Endothelial cell of umbilical vein (primary cell): ENCODE measurements around the gene SLC28A1. TPM values are rescaled to one million over a fixed set of nuclear protein-coding genes. Genes with fewer than 3 reads are reported as not detected.

Experiments
- BruUV-seq: library from RNA; stranded (reverse); fragments of 400-500 nt; replicated peaks from 2 replicates; lab custom pipeline; 2021; lab: Mats Ljungman, UMichigan
- CTCF ChIA-PET: fragments of 300-600, 350-600 bp; sonication (Branson Sonifier 250); formaldehyde crosslinking; loops from one replicate; lab custom pipeline; 2021; ENCODE audit warnings: antibody characterized with exemption, inconsistent platforms; lab: Charles Lee
- POLR2A ChIA-PET: fragments of 300-600, 350-600 bp; sonication (Branson Sonifier 250); formaldehyde crosslinking; loops from one replicate; lab custom pipeline; 2021; ENCODE audit warnings: antibody characterized with exemption, inconsistent platforms; lab: Charles Lee
- DNase-seq: peaks from one replicate; pipeline ENCODE4 v3.0.0-alpha.2; 2011; ENCODE audit warnings: low read depth, low spot score
- FAIRE-seq: peaks from 2 replicates; lab custom pipeline; 2011; peaks lifted over from hg19 to GRCh38; lab: Jason Lieb, UNC
- H2AFZ ChIP-seq: 2 replicates; pipeline ENCODE4 v1.6.0; 2012; ENCODE audit warnings: low read depth, low read length, control low read depth, inconsistent platforms
- H3K27ac ChIP-seq: 2 replicates; pipeline ENCODE4 v1.5.1; 2011; ENCODE audit warnings: low read depth, mild to moderate bottlenecking, control low read depth, low read length, moderate library complexity; ENCODE audit not compliant: insufficient read depth
- H3K27me3 ChIP-seq, 2 experiments: 2 replicates each; pipeline versions ENCODE4 v1.6.0 to v1.6.1; 2011; ENCODE audit warnings: low read length in 2 of 2, mixed read lengths in 1 of 2; ENCODE audit not compliant: control insufficient read depth in 2 of 2, insufficient read depth in 2 of 2
- H3K36me3 ChIP-seq, 2 experiments: 2 replicates in 1 of 2; 3 replicates in 1 of 2; pipeline ENCODE4 v1.5.1; 2011; ENCODE audit warnings: low read length in 2 of 2, mild to moderate bottlenecking in 1 of 2, moderate library complexity in 1 of 2; ENCODE audit not compliant: control insufficient read depth in 2 of 2, insufficient read depth in 2 of 2; ENCODE audit errors: extremely low read depth in 1 of 2
- H3K4me1 ChIP-seq: 3 replicates; pipeline ENCODE4 v1.5.1; 2011; ENCODE audit warnings: mild to moderate bottlenecking, low read length; ENCODE audit not compliant: control insufficient read depth, insufficient read depth; ENCODE audit errors: extremely low read depth
- H3K4me2 ChIP-seq: 2 replicates; pipeline ENCODE4 v1.6.1; 2011; ENCODE audit warnings: low read length, control low read depth, mixed read lengths; ENCODE audit not compliant: insufficient read depth
- H3K4me3 ChIP-seq, 3 experiments: fragments of 200-600 bp in 1 of 3; sonication (generic), shearing (Covaris generic) in 1 of 3; replicated peaks in 1 of 3; 2 replicates each; pipeline ENCODE4 v1.5.1; 2011 to 2016; ENCODE audit warnings: control low read depth in 3 of 3, low read length in 3 of 3, mild to moderate bottlenecking in 2 of 3, inconsistent platforms in 1 of 3, low read depth in 1 of 3, moderate library complexity in 1 of 3; ENCODE audit not compliant: insufficient read depth in 1 of 3
- H3K79me2 ChIP-seq: 2 replicates; pipeline ENCODE4 v1.6.0; 2012; ENCODE audit warnings: low read length, inconsistent platforms; ENCODE audit not compliant: control insufficient read depth, insufficient read depth
- H3K9ac ChIP-seq: replicated peaks from 2 replicates; pipeline ENCODE3; 2011; ENCODE audit warnings: low read length, control low read depth; ENCODE audit not compliant: insufficient read depth; ENCODE audit errors: extremely low read depth
- H3K9me1 ChIP-seq: replicated peaks from 3 replicates; pipeline ENCODE4 v1.6.0; 2011; ENCODE audit warnings: mild to moderate bottlenecking, low read length; ENCODE audit not compliant: control insufficient read depth, insufficient read depth; ENCODE audit errors: extremely low read depth
- H3K9me3 ChIP-seq: replicated peaks from 2 replicates; pipeline ENCODE4 v1.5.1; 2012; ENCODE audit warnings: low read length, inconsistent platforms; ENCODE audit not compliant: control insufficient read depth, insufficient read depth
- H4K20me1 ChIP-seq: replicated peaks from 2 replicates; pipeline ENCODE3; 2011; ENCODE audit warnings: mild to moderate bottlenecking, low read length; ENCODE audit not compliant: control insufficient read depth, insufficient read depth; ENCODE audit errors: extremely low read depth
- CTCF ChIP-seq, 2 donors: IDR thresholded peaks; 1 replicate in 1 of 2; 2 replicates in 1 of 2; pipeline ENCODE4 v1.5.1; 2011; ENCODE audit warnings: low read length in 2 of 2, mild to moderate bottlenecking in 2 of 2, moderate library complexity in 2 of 2, control low read depth in 1 of 2, inconsistent platforms in 1 of 2, low read depth in 1 of 2; ENCODE audit not compliant: insufficient read depth in 1 of 2; ENCODE audit errors: extremely low read depth in 1 of 2
- EZH2 ChIP-seq: IDR thresholded peaks from 2 replicates; pipeline ENCODE4 v1.6.1; 2012; ENCODE audit warnings: borderline replicate concordance, low read depth, mild to moderate bottlenecking, moderate library complexity, low read length, inconsistent platforms; ENCODE audit not compliant: severe bottlenecking
- FOS ChIP-seq: IDR thresholded peaks from 2 replicates; pipeline ENCODE4 v1.6.1; 2011; ENCODE audit warnings: mild to moderate bottlenecking, low read length, moderate library complexity, borderline replicate concordance; ENCODE audit not compliant: insufficient read depth
- GATA2 ChIP-seq: IDR thresholded peaks from 2 replicates; pipeline ENCODE4 v1.7.0; 2011; ENCODE audit warnings: low read depth, mild to moderate bottlenecking, moderate library complexity, mixed read lengths, low read length; ENCODE audit not compliant: insufficient read length, insufficient read depth
- JUN ChIP-seq: IDR thresholded peaks from 2 replicates; pipeline ENCODE4 v1.6.1; 2011; ENCODE audit warnings: borderline replicate concordance, low read depth; ENCODE audit not compliant: insufficient read length, insufficient read depth
- MAX ChIP-seq: IDR thresholded peaks from 2 replicates; pipeline ENCODE4 v1.6.1; 2011; ENCODE audit not compliant: insufficient read depth, insufficient read length
- MYC ChIP-seq: IDR thresholded peaks from one replicate; pipeline ENCODE4 v1.6.1; 2011; ENCODE audit warnings: mild to moderate bottlenecking, low read depth, low read length
- POLR2A ChIP-seq: IDR thresholded peaks from 2 replicates; pipeline ENCODE4 v1.6.1; 2012; ENCODE audit warnings: low read depth, mild to moderate bottlenecking, control low read depth, low read length
- POLR2AphosphoS5 ChIP-seq: IDR thresholded peaks from 2 replicates; pipeline ENCODE4 v1.6.1; 2012; ENCODE audit warnings: low read depth, mild to moderate bottlenecking, control low read depth, low read length, moderate library complexity; ENCODE audit not compliant: insufficient read depth
- dilution Hi-C: fragments of 300-500 bp; cut with MboI; formaldehyde crosslinking; loops from one replicate; pipeline ENCODE4 v1.15.0; 2019; ENCODE audit warnings: low sequenced_read_pairs; ENCODE audit not compliant: extremely low pct_ligation_motif_present
- intact Hi-C: fragments of 100-400 bp; cut with micrococcal nuclease; formaldehyde crosslinking; loops from one replicate; pipeline ENCODE4 v1.10.0; 2022
- polyA plus RNA-seq, 4 experiments: library from polyadenylated mRNA; depleted of rRNA in 3 of 4; stranded (reverse) in 3 of 4; unstranded in 1 of 4; fragments of >200 nt; gene quantifications; 2 replicates each; pipeline versions ENCODE4 v1.2.1 to v1.2.3, GENCODE V29; 2011 to 2012; ENCODE audit warnings: missing spikeins in 1 of 4
- total RNA-seq: library from RNA; stranded (reverse); gene quantifications from 2 replicates; pipeline ENCODE4 v1.2.3, GENCODE V29; 2021

The SLC28A1 gene
- total and polyA plus RNA-seq, 2 donors (not counting 3 experiments of a cell fraction or from before 2014, with no cell fraction given) = not detected

- CTCF ChIA-PET = interaction anchor here (1.1 to 1.4 kb wide), 2 partner anchors 21 to 71 kb away, joined by 3 read pairs; no protein-coding TSS in a partner anchor
- no peaks in the 10 kb centered on the region for H3K36me3 ChIP-seq
- H3K9me3 ChIP-seq = no peaks in the 10 kb centered on the region
- TF ChIP-seq MAX = no peak
- no peak for TF ChIP-seq EZH2
- no peak for TF ChIP-seq GATA2
- no peak for TF ChIP-seq FOS
- TF ChIP-seq POLR2AphosphoS5 = no peak
- TF ChIP-seq CTCF (IDR thresholded peaks at IDR 0.05; ENCODE audit: extremely low read depth in 1 of 2, insufficient read depth in 1 of 2, low read depth in 1 of 2, low read length in 2 of 2) = no peak
- no peak for TF ChIP-seq POLR2A
- no peak for TF ChIP-seq JUN
- no peak for TF ChIP-seq MYC
- FAIRE-seq (no peak), DNase-seq (no peak)
- H3K4me3 ChIP-seq = no peak overlapping the region
- intact Hi-C loops = no loop called here
- H3K79me2 ChIP-seq = no peaks in the 10 kb centered on the region
- no peak overlapping the region for H3K27ac ChIP-seq
- dilution Hi-C loops = no loop called here
- POLR2A ChIA-PET = no interaction called here
- H3K9me1 ChIP-seq = no peaks in the 10 kb centered on the region
- H2AFZ ChIP-seq = no peak overlapping the region
- no peak overlapping the region for H3K9ac ChIP-seq
- no peak overlapping the region for H3K4me2 ChIP-seq
- H3K27me3 ChIP-seq = no peaks in the 10 kb centered on the region
- no peaks in the 10 kb centered on the region for H4K20me1 ChIP-seq
- no TSS peak for BruUV-seq
- H3K4me1 ChIP-seq = peaks cover 2% of the 10 kb centered on the region
Observed at GRCh38 chr15:84975871-84976351, 91.4 kb downstream of the SLC28A1 start.
